GM08714 (cell line): ENCODE measurements around the gene THYN1.
"Not testable (repeated sequence)": the region's sequence is repeated elsewhere in the genome, so short reads cannot be mapped to it uniquely, and the experiment has no call there.

Source experiments
- H3K4me3 ChIP-seq: fragments of 200-500 bp; sonication (Bioruptor generic); 2 replicates; pipeline ENCODE4 v1.5.1; 2014; ENCODE audit warnings: mild to moderate bottlenecking, low read length, inconsistent platforms
- ZNF274 ChIP-seq: IDR thresholded peaks from 2 replicates; pipeline ENCODE4 v1.6.1; 2012; ENCODE audit warnings: mild to moderate bottlenecking, low read depth, low read length

The THYN1 gene

GRCh38 chr11:134253188-134253993, at the start of gene THYN1, which contains the start of gene ACAD8:
Gene THYN1, minus strand, starts transcription at chr11:134253352. Its CDS starts 470 bp downstream, at chr11:134252882.
Gene ACAD8, plus strand, starts transcription at chr11:134253568. Its CDS starts 33 bp downstream, at chr11:134253601.
- H3K4me3 ChIP-seq = peak within 1 kb of the TSS; percentile 93
- TF ChIP-seq ZNF274 = no peak

- no peak for TF ChIP-seq ZNF274
- no peak overlapping the region for H3K4me3 ChIP-seq
Measured at GRCh38 chr11:134294664-134295063, 41.5 kb upstream of the THYN1 start.

GRCh38 chr11:134293119-134294113, 40.3 kb upstream of the THYN1 start:
- H3K4me3 ChIP-seq = no peak overlapping the region
- no peak for TF ChIP-seq ZNF274

GRCh38 chr11:134292661-134293060, 39.5 kb upstream of the THYN1 start:
- H3K4me3 ChIP-seq = no peak overlapping the region
- no peak for TF ChIP-seq ZNF274

GRCh38 chr11:134291196-134291595, 38.0 kb upstream of the THYN1 start:
- no peak for TF ChIP-seq ZNF274
- no peak overlapping the region for H3K4me3 ChIP-seq

- TF ChIP-seq ZNF274 = no peak
- no peak overlapping the region for H3K4me3 ChIP-seq
Measured at GRCh38 chr11:134290646-134291045, 37.5 kb upstream of the THYN1 start.

- no peak overlapping the region for H3K4me3 ChIP-seq
- no peak for TF ChIP-seq ZNF274
Measured at GRCh38 chr11:134289789-134290188, 36.6 kb upstream of the THYN1 start.

GRCh38 chr11:134289167-134289566, 36.0 kb upstream of the THYN1 start:
- TF ChIP-seq ZNF274 = no peak
- no peak overlapping the region for H3K4me3 ChIP-seq

- TF ChIP-seq ZNF274 = no peak
Measured at GRCh38 chr11:134288486-134288885, 35.3 kb upstream of the THYN1 start.

GRCh38 chr11:134287561-134287960, 34.4 kb upstream of the THYN1 start:
- no peak overlapping the region for H3K4me3 ChIP-seq
- no peak for TF ChIP-seq ZNF274

More at GRCh38 chr11:134288486-134288885, 35.3 kb upstream of the THYN1 start:
- H3K4me3 ChIP-seq = no peak overlapping the region

- H3K4me3 ChIP-seq = not testable (repeated sequence)
Measured at GRCh38 chr11:134284349-134284748, 31.2 kb upstream of the THYN1 start.

GRCh38 chr11:134283461-134284230, 30.5 kb upstream of the THYN1 start:
- TF ChIP-seq ZNF274 = no peak
- no peak overlapping the region for H3K4me3 ChIP-seq

GRCh38 chr11:134282121-134283045, 29.2 kb upstream of the THYN1 start:
- no peak overlapping the region for H3K4me3 ChIP-seq
- no peak for TF ChIP-seq ZNF274

GRCh38 chr11:134281635-134282034, 28.5 kb upstream of the THYN1 start:
- H3K4me3 ChIP-seq = not testable (repeated sequence)
